GM18498 (cell line): ENCODE data around the gene BSX.
A peak's percentile ranks its signal among the peaks of the same experiment; 100 is the strongest.

ENCODE experiments used
- ATAC-seq: cut with Tn5 transposase; IDR thresholded peaks from one replicate; pipeline ENCODE4 v1.9.1; 2021; ENCODE audit warnings: mild to moderate bottlenecking, moderate library complexity; ENCODE audit not compliant: unreplicated experiment

The BSX gene

GRCh38 chr11:122981388-122982264 lies at the start of gene BSX:
BSX (minus strand) TSS chr11:122981834; CDS start chr11:122981671, 163 bp downstream.
- peak; percentile 58 for ATAC-seq

GRCh38 chr11:123030517-123030916 lies 48.9 kb upstream of the BSX start:
- no peak for ATAC-seq

GRCh38 chr11:123020968-123021367 lies 39.3 kb upstream of the BSX start:
- peak; percentile 68 for ATAC-seq

- no peak for ATAC-seq
These were observed 37.1 kb upstream of the BSX start for GRCh38 chr11:123018702-123019101.

- ATAC-seq: no peak
These were observed 29.9 kb upstream of the BSX start for GRCh38 chr11:123011510-123011909.

GRCh38 chr11:123006860-123007542 lies 25.4 kb upstream of the BSX start:
- no peak for ATAC-seq

- no peak for ATAC-seq
These were observed 19.1 kb upstream of the BSX start for GRCh38 chr11:123000721-123001120.

- ATAC-seq: no peak
These were observed 17.2 kb upstream of the BSX start for GRCh38 chr11:122998727-122999366.

GRCh38 chr11:122995526-122995925 lies 13.9 kb upstream of the BSX start:
- no peak for ATAC-seq

- peak; percentile 45 for ATAC-seq
These were observed 2.8 kb upstream of the BSX start for GRCh38 chr11:122984186-122985011.

- ATAC-seq: peak; percentile 8
These were observed 2.0 kb upstream of the BSX start for GRCh38 chr11:122983438-122984185.

- ATAC-seq: no peak
These were observed 1.6 kb downstream of the BSX start for GRCh38 chr11:122979815-122980595.

GRCh38 chr11:122979103-122979814 lies 2.4 kb downstream of the BSX start:
- ATAC-seq: no peak

GRCh38 chr11:122978299-122978620 lies 3.4 kb downstream of the BSX start:
- no peak for ATAC-seq

- no peak for ATAC-seq
These were observed 4.0 kb downstream of the BSX start for GRCh38 chr11:122977470-122978298.

GRCh38 chr11:122976734-122977469 lies 4.7 kb downstream of the BSX start:
- no peak for ATAC-seq

- no peak for ATAC-seq
These were observed 5.4 kb downstream of the BSX start for GRCh38 chr11:122976061-122976733.
